GM21360 (cell line): ENCODE data around the gene CHIC2.
A peak's percentile ranks its signal among the peaks of the same experiment; 100 is the strongest.

Source experiments
- ATAC-seq: cut with Tn5 transposase; IDR thresholded peaks from one replicate; pipeline ENCODE4 v1.9.1; 2021; ENCODE audit warnings: mild to moderate bottlenecking, moderate library complexity; ENCODE audit not compliant: unreplicated experiment

Gene CHIC2

GRCh38 chr4:54093324-54094240 is 29.2 kb upstream of the CHIC2 start:
- ATAC-seq = no peak

- ATAC-seq = no peak
Observed at GRCh38 chr4:54092405-54093323, 28.3 kb upstream of the CHIC2 start.

- ATAC-seq = peak; percentile 61
Observed at GRCh38 chr4:54091637-54092404, 27.4 kb upstream of the CHIC2 start.

- ATAC-seq = peak; percentile 76
Observed at GRCh38 chr4:54090804-54091623, 26.6 kb upstream of the CHIC2 start.

GRCh38 chr4:54090404-54090803 is 26.0 kb upstream of the CHIC2 start:
- no peak for ATAC-seq

GRCh38 chr4:54089875-54090274 is 25.5 kb upstream of the CHIC2 start:
- no peak for ATAC-seq

- ATAC-seq = no peak
Observed at GRCh38 chr4:54085284-54085683, 20.9 kb upstream of the CHIC2 start.

- ATAC-seq = no peak
Observed at GRCh38 chr4:54082168-54082567, 17.8 kb upstream of the CHIC2 start.

- no peak for ATAC-seq
Observed at GRCh38 chr4:54077812-54078211, 13.4 kb upstream of the CHIC2 start.

- ATAC-seq = no peak
Observed at GRCh38 chr4:54076673-54077072, 12.3 kb upstream of the CHIC2 start.

- no peak for ATAC-seq
Observed at GRCh38 chr4:54074381-54074780, 10.0 kb upstream of the CHIC2 start.

GRCh38 chr4:54073271-54073880 is 9.0 kb upstream of the CHIC2 start:
- no peak for ATAC-seq

- no peak for ATAC-seq
Observed at GRCh38 chr4:54067166-54067565, 2.8 kb upstream of the CHIC2 start.

- no peak for ATAC-seq
Observed at GRCh38 chr4:54066718-54067129, 2.3 kb upstream of the CHIC2 start.

- ATAC-seq = no peak
Observed at GRCh38 chr4:54066088-54066415, 1.6 kb upstream of the CHIC2 start.

- ATAC-seq = no peak
Observed at GRCh38 chr4:54065282-54066087, 1.1 kb upstream of the CHIC2 start.

- peak; percentile 20 for ATAC-seq
Observed at GRCh38 chr4:54063737-54064316, 578 bp downstream of the CHIC2 start.

- ATAC-seq = no peak
Observed at GRCh38 chr4:54063229-54063628, 1.2 kb downstream of the CHIC2 start.

- no peak for ATAC-seq
Observed at GRCh38 chr4:54062392-54062791, 2.0 kb downstream of the CHIC2 start.
